ENCODE data around the gene KLHL17.

DNA sequence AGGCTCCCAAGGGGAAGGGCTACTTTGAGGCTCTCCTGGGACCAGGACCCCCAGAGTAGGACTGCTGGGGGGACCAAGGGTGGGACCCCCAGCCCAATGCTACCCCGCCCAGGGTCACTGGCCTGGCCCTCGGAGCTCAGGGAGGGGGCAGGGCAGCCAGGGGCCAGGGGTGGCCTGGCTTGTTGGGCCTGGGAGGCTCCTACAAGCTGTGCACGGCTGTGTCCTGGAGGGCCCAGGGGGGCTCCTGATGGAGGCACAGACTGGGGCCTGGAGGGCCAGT is 37.3 kb downstream of the KLHL17 start:
- TF ChIP-seq EZH2 (IDR thresholded peaks at IDR 0.05; ENCODE audit: borderline replicate concordance, control insufficient read depth, low read depth, low read length) (no peak), SIN3A (IDR thresholded peaks at IDR 0.05; ENCODE audit: low read depth, low read length) (no peak), ZNF274 (IDR thresholded peaks at IDR 0.05; ENCODE audit: insufficient read depth, insufficient read length) (no peak), POLR2A (IDR thresholded peaks at IDR 0.05; ENCODE audit: low read depth, low read length) (no peak)
- TF ChIP-seq, protein P1, sequence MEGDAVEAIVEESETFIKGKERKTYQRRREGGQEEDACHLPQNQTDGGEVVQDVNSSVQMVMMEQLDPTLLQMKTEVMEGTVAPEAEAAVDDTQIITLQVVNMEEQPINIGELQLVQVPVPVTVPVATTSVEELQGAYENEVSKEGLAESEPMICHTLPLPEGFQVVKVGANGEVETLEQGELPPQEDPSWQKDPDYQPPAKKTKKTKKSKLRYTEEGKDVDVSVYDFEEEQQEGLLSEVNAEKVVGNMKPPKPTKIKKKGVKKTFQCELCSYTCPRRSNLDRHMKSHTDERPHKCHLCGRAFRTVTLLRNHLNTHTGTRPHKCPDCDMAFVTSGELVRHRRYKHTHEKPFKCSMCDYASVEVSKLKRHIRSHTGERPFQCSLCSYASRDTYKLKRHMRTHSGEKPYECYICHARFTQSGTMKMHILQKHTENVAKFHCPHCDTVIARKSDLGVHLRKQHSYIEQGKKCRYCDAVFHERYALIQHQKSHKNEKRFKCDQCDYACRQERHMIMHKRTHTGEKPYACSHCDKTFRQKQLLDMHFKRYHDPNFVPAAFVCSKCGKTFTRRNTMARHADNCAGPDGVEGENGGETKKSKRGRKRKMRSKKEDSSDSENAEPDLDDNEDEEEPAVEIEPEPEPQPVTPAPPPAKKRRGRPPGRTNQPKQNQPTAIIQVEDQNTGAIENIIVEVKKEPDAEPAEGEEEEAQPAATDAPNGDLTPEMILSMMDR (IDR thresholded peaks at IDR 0.05 in 2 of 3, conservative IDR thresholded peaks at IDR 0.05 in 1 of 3; ENCODE audit: control insufficient read depth in 2 of 3, extremely low read depth in 1 of 3, insufficient read depth in 1 of 3, low read depth in 3 of 3, low read length in 3 of 3) = no peak
